Peyer's patch (tissue), 4 donors: ENCODE measurements around the gene SERPINB11.

Source experiments
- CTCF ChIP-seq, 6 experiments: fragments of 450-650 bp in 4 of 6; fragments of 200-600 bp in 2 of 6; sonication (generic) in 1 of 6; IDR thresholded peaks; one replicate each; pipeline ENCODE4 v1.5.1; 2017 to 2019; ENCODE audit warnings: antibody characterized with exemption in 6 of 6, mild to moderate bottlenecking in 3 of 6, moderate library complexity in 1 of 6
- POLR2A ChIP-seq, 2 donors: fragments of 450-650 bp; IDR thresholded peaks; one replicate each; pipeline ENCODE4 v1.5.1; 2017; ENCODE audit warnings: antibody characterized with exemption in 2 of 2, mild to moderate bottlenecking in 2 of 2, moderate library complexity in 2 of 2

- TF ChIP-seq CTCF (IDR thresholded peaks at IDR 0.05): no peak
- TF ChIP-seq POLR2A (IDR thresholded peaks at IDR 0.05): no peak
Observed at GRCh38 chr18:63707816-63708215, 5.1 kb downstream of the SERPINB11 start.
